HUDEP-2 (cell line): ENCODE measurements around the gene MRGPRD.

Experiments
- DNase-seq, 76 experiments: peaks; one replicate each; lab custom pipeline; 2025; ENCODE audit not compliant: unreplicated experiment in 76 of 76; lab: John Stamatoyannopoulos, UW

The MRGPRD gene

GRCh38 chr11:68934321-68934645 lies 46.5 kb downstream of the MRGPRD start:
- no peak for DNase-seq

DNA sequence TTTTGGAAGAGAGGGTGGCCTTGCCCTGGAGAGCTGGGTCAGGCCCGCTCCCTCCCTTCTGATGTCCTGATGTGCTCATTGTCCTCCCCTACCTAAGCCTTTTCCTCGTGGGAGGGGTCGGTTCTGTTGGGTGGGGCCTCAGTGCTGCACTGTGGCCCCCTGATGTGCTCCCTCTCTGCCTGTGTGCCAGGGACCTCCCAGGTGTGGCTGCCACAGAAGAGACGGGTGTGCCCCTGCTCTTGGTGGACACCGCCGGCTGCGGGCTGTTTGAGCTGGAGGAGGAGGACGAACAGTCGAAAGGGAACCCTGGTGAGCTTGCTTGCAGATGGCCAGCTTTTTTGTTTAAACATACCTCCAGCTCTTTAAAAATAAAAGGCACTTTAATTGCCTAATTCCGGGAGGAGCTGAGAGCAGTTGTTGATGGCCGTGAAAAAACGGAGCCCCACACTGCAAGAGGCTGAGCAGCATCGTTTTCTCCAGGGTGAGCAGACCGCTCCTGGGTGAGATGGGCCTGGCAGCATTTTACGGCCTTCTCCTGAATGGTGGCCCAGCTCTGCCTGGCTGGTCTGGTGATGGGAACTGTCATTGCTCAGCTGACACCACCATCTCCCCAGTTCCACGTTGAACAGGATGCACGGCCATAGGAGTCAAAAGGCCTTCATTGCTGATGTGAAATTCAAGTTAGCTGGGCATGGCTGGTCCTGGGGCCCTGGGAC lies 47.0 kb downstream of the MRGPRD start:
- no peak for DNase-seq

DNA sequence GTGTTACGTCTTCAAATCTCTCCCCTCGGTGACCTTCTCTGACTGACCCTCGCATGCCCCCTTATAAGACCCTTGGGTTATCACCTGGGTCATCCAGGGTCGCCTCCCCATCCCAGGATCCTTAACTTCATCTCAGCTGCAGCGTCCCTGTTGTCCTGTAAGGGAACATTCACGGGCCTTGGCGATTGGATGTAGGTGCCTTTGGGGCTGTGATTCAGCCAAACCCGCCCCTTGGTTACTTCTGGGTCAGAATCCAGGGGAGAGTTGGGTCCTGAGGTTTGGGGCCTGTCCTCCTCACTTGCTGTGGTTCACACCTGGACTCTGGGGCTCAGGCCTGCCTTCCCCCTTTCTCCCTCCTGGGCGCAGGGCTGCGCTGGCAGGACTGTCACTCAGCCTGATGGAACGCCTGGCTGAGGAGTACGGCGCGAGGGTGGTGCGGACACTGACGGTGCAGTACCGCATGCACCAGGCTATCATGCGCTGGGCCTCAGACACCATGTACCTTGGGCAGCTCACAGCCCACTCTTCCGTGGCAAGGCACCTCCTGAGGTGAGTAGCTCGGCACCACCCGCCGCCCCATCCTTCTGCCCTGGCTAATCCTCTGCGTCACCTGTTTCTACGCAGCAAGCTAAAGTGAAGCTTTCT lies 47.7 kb downstream of the MRGPRD start:
- DNase-seq = no peak

- DNase-seq = no peak
These were observed 48.4 kb downstream of the MRGPRD start for GRCh38 chr11:68932358-68932757.

- DNase-seq = no peak
These were observed 48.9 kb downstream of the MRGPRD start for GRCh38 chr11:68931911-68932310.

GRCh38 chr11:68930991-68931855 lies 49.6 kb downstream of the MRGPRD start:
- no peak for DNase-seq
